GM18502 (cell line): ENCODE results near the gene NAV2.
"Not testable (repeated sequence)": the region's sequence is repeated elsewhere in the genome, so short reads cannot be mapped to it uniquely, and the experiment has no call there.

Source experiments
- ATAC-seq: cut with Tn5 transposase; IDR thresholded peaks from one replicate; pipeline ENCODE4 v1.9.1; 2021; ENCODE audit warnings: mild to moderate bottlenecking; ENCODE audit not compliant: unreplicated experiment, poor library complexity

The NAV2 gene

DNA sequence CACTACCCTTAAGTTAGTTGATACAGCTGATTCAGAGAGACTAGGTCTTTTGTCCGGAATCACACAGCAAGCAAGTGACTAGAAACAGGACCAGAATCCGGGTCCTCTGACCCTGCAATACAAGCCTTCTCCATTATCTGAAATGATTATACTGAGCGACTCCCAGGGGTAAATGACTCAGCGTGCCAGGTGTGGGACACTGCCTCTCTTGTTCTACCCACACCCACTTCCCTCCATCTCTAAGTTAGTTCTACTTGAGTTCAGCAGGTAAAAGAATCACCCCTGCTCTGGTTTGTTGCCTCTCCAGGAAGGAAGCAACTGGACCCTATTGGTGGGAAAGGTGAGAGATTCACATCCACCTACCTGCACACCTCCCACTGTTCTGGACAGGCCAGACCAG, 290.7 kb downstream of the NAV2 start:
- ATAC-seq: no peak

DNA sequence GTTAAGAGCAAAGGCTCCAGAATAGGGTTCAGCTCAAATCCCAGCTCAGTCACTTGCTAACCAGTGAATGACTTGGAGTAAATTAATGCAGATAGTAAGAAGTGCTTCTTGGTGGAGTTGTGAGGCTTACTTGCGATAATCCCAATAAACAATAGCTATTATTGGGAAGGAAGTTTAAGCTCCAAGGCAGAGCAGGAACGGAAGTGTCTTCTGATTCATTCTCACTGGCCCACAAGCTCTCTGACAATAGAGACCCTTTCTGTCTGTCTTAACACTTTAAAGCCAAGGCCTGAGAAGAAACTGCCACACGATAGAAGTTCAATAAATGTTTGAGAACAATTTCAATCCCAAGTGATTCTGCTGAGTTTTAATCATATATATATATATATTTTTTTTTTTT, 292.2 kb downstream of the NAV2 start:
- ATAC-seq: no peak

DNA sequence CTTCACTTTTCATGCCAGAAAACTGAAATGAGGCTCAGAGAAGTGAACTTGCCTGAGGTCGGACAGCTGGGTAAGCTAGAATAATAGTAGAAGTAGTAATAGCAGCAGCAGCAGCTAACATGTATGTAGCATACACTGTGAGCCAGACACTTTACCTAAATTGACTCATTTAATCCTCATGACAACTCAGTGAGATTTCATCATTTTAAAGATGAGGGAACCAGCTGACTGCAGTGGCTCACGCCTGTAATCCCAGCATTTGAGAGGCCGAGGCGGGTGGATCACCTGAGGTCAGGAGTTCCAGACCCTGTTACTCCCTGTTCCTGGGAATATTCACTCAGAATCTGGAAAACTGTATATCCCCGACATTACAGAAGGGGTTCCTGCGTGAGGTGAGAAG, 293.1 kb downstream of the NAV2 start:
- no peak for ATAC-seq

DNA sequence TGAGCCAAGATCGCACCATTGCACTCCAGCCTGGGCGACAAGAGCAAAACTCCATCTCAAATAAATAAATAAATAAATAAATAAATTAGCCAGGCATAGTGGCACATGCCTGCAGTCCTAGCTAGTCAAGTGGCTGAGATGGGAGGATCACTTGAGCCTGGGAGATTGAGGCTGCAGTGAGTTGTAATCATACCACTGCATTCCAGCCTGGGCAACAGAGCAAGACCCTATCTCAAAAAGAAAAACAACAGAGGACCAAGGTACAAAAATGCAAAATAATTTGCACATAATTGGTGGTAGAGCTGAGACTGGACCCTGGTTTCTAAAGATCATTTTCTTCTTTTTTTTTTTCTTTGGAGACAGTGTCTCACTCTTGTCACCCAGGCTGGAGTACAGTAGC, 294.0 kb downstream of the NAV2 start:
- ATAC-seq: not testable (repeated sequence)

DNA sequence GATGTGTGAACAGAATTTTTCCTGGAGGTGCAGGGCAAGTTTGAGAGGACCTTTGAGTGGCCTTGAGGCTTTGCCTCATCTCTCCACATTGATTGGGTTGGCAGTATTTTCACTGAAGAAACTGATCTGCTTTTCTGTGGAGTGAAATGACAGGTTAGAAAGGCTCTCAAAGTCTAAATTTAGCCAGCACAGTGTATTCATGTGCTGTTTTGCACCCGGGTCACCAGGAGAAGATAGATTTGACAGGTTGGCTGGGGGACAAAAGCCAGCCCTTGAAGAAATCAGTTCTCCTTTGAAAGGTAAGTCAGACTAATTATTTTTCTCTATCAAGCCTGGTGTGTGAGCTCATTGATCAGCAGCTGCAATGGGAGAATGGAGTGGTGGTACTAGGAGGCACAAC, 294.7 kb downstream of the NAV2 start:
- no peak for ATAC-seq

DNA sequence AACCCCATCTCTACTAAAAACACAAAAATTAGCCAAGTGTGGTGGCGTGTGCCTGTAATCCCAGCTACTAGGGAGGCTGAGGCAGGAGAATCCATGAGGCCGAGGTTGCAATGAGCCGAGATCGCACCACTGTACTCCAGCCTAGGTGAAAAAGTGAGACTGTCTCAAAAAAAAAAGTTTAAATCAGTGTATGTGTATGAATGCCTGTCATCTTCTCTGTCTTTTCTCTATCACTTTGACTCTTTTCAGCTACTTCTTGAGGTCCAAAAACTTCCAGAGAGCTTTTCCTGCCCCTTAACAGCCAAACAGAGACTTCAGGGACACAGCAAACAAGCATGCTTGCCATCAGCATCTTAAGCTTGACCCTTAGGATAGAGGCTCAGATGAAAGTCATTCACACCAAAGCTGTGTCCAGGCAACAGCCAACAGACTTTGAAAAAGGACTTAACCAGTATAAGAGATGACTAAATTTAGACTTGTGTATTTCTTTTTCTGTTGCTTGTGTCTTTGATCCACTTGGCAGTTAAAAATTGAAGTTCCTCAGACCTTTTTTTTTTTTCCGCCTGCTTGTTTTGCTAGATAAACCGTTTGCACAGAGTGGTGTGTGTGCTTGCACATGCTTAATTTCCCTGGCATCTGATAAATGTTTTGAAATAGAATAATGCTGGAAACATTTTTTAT, 295.7 kb downstream of the NAV2 start:
- ATAC-seq: no peak

DNA sequence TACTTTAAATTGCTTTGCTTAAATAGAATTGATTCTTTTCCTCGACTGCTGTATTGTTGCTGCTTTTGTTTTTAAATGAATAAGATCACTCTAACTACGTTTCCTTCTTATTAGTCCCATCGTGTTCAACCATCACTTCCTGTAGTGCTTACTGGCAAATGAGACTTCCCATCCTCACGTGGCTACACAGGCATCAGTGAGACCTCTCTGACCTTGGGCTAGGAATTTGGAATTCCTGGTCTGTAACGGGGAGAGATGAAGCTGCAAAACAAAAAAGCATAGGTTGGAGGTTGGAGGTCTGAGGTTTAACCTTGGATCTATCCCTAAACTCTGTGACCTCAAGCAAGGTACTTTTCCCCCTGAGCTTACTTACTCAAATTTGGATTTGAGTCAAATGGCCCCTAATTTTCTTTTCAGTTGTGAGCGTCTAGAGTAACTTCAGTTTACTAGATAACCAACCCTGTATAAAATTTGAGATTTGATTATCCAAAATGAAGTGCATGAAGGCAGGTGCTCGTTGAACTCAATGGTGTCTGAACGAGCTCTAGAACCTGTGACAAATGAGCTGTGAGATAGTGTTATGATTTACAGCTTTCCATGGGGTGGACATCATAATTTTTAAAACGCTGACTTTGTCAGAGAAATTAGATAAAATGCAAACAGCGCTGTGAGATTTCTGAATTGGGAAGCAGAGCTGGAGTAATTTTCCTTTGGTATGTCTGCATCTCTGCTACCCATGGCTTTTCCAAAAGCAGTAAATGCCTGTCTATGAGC, 296.4 kb downstream of the NAV2 start:
- ATAC-seq: no peak

DNA sequence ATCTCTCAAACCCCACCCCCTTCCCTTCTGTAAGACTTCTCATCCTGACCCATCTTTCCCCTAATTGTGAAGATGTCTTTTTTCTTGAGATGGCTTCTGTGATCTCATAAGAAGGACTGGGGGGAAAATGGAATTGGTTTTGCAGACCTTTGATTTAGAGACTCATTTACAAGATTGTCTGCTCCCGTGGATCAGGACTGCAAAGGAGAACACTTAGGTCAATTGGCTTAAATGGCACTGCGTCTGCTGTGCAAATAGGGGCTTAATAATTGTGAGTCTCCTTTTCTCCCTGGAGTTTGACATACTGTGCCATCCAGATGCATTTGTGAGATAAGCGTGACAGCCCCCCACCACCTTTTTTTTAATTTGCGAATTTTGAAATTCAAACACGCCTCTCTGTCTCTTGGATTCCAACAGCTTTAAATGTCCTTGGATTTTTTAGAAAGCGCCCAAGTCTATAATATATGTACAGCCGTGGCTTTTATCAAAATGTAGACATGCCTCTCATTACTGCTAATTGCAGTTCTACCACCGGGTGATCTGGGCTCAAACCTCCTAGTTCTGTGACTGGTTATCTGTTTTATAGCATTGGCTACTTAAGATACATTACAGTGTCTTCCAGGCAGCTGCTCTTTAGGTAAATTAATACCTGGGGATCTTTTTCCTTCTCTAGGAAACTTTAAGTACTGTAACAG, 297.7 kb downstream of the NAV2 start:
- no peak for ATAC-seq

DNA sequence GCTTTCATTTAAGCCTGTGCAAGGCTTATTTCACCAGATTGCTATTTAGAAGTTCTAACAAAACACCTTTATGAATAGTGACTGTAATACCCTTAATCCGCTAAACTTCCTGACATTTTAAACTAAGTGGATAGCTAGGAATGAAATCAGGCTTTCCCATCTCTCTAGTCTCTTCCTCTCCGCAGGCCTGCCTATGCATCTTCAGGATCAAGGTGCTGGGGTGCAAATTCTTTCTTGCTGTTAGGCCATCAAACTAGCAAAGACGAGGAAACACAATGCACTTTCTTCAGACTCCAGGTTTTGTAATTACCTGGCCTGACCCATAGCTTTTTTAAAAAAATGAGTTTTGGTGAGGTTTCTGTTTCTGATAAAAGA, 298.2 kb downstream of the NAV2 start:
- no peak for ATAC-seq

DNA sequence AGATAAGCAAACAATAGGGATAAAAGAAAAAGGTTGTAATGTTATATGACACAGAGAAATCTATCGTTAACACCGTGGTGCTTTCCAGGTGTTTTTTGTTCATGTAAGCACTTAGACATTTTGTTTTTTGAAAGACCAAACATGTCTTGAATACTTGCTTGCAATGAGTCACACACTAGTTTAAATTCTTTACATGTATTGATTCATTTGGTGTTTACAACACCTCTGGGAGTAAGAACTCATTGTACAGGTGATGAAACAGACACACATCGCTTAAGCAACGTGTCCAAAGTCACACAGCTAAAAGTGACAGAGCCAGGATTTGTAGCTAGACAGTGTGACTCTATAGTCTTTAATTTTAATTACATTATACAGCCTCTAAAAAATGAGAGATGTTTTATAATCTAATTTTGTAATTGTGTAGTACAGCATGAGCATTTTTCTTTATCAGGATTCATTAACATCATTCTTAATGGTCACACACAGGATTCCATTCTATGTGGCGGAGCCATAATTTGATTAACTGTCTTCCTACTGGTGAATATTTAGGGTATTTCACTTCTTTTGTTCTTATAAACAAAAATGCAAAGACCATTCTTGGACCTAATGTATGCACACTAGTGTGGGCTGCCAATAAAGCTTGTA, 298.8 kb downstream of the NAV2 start:
- ATAC-seq: no peak

DNA sequence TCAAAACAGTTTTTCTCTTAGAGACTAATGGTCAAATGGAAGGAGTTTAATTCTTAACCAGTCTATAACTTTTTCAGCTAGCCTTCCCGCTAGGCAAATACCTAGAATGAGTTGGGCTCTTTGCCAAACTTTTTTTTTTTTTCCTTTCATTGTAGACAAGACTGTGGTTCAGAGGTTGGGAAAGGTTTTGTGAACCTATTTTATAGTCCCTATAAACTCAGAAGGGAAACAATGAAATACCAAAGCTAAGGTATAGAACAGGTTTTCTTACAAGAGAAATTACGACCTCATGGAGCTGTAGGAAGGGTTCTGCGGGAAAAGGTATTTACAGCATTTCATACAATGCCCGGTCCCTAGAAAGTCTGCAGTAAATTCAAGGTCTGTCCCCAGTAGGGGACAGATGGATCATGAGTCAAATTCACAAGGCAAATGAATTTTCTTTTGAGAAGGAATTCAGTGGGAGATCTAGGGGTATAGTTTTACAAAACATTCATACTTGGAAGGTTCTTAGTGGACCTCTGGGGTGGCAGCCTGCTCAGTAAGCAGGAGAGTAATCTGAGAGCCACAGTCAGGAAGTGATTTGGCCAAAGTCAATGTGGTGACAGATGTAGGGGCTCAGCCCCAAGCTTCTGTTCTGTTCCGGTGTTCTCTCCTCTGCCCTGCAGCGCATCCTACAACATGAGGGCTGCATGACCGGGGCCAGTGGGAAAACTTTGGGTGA, 300.9 kb downstream of the NAV2 start:
- no peak for ATAC-seq

DNA sequence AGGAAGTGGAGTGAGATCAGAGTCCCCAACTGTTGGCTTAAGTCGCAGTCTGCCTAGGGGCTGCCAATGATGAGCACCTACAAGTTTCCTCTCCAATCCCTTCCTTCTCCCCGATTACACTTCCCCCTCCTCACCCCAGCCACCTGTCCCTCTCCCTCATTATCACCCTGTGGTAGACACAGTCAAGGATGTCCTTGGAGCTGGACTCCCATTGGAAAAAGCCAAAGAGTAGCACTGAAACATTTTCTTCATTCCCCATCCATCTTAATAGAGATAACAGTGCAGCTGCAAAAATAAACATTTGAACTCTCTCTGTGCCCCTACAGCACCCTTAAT, 301.4 kb downstream of the NAV2 start:
- no peak for ATAC-seq

DNA sequence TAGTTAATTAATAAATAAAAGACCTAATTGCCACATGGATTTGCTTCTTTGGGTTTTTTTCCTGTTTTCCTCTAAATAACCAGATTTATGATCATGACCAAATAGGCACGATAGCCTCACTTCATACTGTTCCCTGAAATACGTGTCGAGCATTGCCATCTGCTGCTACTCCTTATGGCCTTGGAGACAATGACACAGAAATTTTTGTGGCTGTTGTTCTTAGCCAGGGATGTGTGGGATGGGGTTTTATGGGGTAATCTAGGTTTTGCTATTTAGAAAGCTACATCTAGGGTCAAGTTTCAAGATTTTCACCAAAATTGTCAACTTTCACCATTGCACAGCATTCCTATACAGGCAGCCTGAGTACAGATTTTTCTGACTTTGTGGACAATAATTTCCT, 302.5 kb downstream of the NAV2 start:
- ATAC-seq: no peak

DNA sequence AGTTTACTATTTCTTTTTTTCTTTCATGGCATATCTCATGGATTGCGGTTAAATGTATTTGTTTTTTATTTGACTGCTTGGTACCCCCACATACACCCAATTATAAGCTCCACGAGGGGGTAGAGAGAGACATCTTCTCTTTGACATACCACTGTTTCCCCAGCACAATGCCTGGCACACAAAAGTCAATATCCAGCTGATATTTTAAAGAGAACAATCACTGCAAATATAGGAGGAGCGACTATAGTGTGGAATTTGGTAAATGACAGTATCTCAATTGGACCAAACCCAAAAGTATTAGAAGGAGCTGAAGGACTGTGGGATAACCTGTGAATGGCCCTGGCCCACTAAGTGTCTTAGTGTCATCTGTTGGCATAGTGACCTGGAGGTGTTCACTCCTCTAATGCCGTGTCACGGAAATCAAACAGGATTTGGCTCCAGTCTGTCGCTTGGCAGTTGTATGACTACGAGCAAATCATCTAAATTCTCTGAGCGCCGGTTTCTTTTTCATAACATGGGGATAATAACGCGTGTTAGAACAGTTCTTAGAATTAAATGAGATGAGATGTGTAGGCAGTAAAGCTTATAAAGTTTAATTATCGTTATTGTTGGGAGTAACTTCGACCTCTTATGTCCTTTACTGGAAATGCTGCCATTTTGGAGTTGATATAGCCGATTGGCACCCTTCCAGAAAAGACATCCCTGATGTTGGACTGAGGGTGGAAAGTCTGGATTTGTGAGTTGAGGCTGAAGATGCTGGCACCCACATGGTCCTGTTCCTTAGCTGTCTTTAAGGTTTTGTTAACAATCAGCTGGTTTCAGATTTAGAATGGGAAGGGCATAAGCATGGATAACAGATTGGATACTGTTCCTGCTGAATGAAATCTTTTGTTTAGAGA, 303.1 kb downstream of the NAV2 start:
- ATAC-seq: no peak

DNA sequence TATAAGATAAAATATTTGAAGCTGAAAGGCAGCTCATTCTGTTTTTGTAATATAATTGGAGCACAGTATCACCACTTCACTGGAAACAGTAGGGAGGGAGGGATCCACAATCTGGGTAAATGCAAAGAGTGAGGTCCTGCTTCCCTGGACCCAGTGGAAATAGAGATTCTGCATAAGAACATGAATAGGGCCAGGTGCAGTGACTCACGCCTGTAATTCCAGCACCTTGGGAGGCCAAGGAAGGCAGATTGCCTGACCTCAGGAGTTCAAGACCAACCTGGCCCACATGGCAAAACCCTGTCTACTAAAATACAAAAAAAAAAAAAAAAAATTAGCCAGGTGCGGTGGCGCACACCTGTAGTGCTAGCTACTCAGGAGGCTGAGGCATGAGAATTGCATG, 303.9 kb downstream of the NAV2 start:
- no peak for ATAC-seq

DNA sequence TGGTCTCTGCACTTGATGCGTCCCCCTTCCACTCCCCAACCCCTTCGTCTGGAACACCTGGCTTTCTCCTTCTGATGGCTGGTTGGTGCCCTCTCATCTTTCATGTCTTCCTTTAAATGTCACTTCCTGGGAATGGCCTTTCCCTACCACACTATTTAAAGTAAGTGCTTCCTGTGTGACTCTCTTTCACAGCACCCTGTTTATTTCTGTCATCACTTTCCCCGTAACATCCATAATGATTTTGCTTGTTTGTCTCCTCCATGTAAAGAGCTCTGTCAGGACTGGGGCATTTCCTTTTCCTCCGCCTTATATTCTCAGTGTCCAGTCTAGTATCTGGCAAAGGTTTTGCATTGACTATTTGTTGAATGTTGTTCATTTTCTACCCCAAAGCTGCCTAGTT, 304.7 kb downstream of the NAV2 start:
- ATAC-seq: no peak

DNA sequence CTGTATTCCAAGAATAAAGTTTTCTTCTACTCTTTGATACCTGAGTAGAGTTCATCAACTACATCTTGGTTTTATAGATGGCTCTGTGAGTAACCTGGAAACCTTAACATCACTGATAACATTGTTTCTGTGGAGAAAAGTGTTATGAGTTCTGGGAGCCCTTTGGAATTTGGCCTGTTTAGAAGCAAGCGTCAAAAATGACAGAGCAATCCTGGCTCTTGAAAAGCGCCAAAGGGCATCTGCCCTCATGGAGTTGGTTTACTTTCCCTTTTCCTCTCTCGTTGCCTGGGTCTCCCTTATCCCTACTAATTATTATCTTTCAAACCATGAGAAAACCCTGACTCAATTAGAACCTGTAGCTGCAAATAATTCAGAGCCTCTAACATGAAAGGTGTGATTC, 307.6 kb downstream of the NAV2 start:
- no peak for ATAC-seq

DNA sequence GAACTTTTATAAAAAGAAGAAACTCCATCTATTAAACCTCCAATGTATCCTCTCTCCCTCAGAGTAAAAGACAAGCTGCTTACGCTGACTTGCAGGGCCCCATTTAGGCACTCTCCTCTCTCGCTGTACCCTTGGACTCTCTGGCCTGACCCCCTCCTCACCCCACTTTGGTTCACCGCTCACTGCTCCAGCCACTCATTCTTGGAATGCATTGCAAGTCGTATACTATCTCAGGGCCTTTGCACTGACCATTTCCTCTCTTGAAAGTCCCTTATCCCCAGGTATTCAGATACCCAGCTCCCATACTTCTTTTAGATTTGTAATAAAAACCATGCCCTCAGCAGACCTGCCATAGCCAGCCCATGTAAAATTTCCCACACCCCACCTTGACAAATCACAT, 308.1 kb downstream of the NAV2 start:
- ATAC-seq: no peak

DNA sequence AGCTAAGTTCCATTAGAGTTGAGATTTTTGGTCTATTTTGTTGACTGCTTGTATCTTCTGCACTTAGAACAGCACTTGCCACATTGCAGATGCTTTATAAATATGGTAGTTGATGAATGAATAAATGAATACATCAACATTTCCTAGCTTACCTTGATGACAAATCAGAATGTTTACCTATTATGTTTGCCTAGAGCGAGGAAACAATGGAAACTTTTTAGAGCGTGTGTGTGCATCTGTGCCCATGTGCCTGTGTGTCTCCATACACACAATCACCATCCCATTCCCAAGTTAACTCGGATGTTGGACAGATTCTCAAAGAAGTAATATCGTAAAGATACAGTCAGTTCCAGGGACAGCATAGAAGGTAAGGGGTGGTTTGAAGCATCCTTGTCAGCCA, 308.6 kb downstream of the NAV2 start:
- no peak for ATAC-seq
